Right lobe of liver (tissue), 6 donors: ENCODE results near the gene IGSF22. TPM values are rescaled to one million over a fixed set of nuclear protein-coding genes. Genes with fewer than 3 reads are reported as not detected.

Experiments
- ATAC-seq, 4 donors: fragments of 200-7000 bp; cut with Tn5 transposase; one replicate each; pipeline ENCODE4 v1.9.1; 2020; ENCODE audit warnings: mild to moderate bottlenecking in 4 of 4, moderate library complexity in 4 of 4
- DNase-seq, 3 donors: peaks; one replicate each; pipeline ENCODE4 v3.0.0-alpha.2; 2020
- H3K27ac ChIP-seq, 3 donors: fragments of 200-600 bp; one replicate each; pipeline ENCODE4 v1.8.0; 2022
- H3K27me3 ChIP-seq, 2 donors: fragments of 200-600 bp; one replicate each; pipeline ENCODE4 v1.8.0; 2022
- H3K36me3 ChIP-seq, 4 donors: fragments of 200-600 bp; sonication (generic) in 1 of 4; one replicate each; pipeline versions ENCODE4 v1.5.1 to v1.8.0; 2017 to 2022; ENCODE audit warnings: control low read depth in 1 of 4
- H3K4me1 ChIP-seq, 4 donors: fragments of 200-600 bp; sonication (generic) in 1 of 4; one replicate each; pipeline versions ENCODE4 v1.5.1 to v1.8.0; 2017 to 2022; ENCODE audit warnings: control low read depth in 1 of 4
- H3K4me3 ChIP-seq, 3 donors: fragments of 200-600 bp; one replicate each; pipeline ENCODE4 v1.8.0; 2022
- H3K9me3 ChIP-seq, 4 donors: fragments of 200-600 bp; sonication (generic) in 1 of 4; one replicate each; pipeline versions ENCODE4 v1.5.1 to v1.8.0; 2017 to 2022; ENCODE audit warnings: control low read depth in 1 of 4
- CTCF ChIP-seq, 4 donors: fragments of 200-600 bp in 3 of 4; fragments of 450-650 bp in 1 of 4; IDR thresholded peaks; one replicate each; pipeline versions ENCODE4 v1.5.1 to v1.8.0; 2016 to 2022; ENCODE audit warnings: antibody characterized with exemption in 4 of 4, mild to moderate bottlenecking in 2 of 4
- POLR2A ChIP-seq: fragments of 450-650 bp; IDR thresholded peaks from one replicate; pipeline ENCODE4 v1.6.1; 2017; ENCODE audit warnings: antibody characterized with exemption, mild to moderate bottlenecking
- WGBS: methylation state at CpG from one replicate; pipeline ENCODE4 v1.1.6; 2018; ENCODE audit warnings: low coverage, low lambda C conversion rate; ENCODE audit not compliant: insufficient coverage; ENCODE audit errors: missing lambda C conversion rate; 5-methylcytosine and 5-hydroxymethylcytosine counted together
- intact Hi-C, 2 donors: fragments of 100-400 bp; cut with DNase I; formaldehyde crosslinking; loops; one replicate each; pipeline versions ENCODE4 v1.11.2 to v1.14.1; 2022
- long read RNA-seq: library from polyadenylated mRNA; unstranded; transcript quantifications from one replicate; pipeline ENCODE4 v2.0.0, GENCODE V29; 2019
- total RNA-seq, 6 experiments: library from RNA; depleted of rRNA in 2 of 6; stranded (reverse); fragments of >200 nt in 2 of 6; fragmentation: NEBNext Ultra II Directional in 3 of 6; extraction: Animal tissue kit (Norgen Biotek cat#: 25700) in 3 of 6; gene quantifications; one replicate each; pipeline versions ENCODE4 v1.1.0 to v1.2.4, GENCODE V29; 2016 to 2023
- donor health status: DM: no; HTN: yes; CAD: no.
- donor health status: DM: no; HTN: no; CAD: no.
- donor health status: DM: no; HTN: no; CAD: no.
- donor health status: DM: no; HTN: yes; CAD: no.
- donor health status: DM: no; HTN: yes; CAD: no.

Gene IGSF22
- total RNA-seq, result under 1 TPM in 3 of 6 experiments, not detected in 3; 0.04 to 0.32 (median 0.12) TPM
- long read RNA-seq, result 0 reads

- H3K27ac ChIP-seq, result no peak within 1 kb of the TSS
- no peaks in the 10 kb centered on the region for H3K27me3 ChIP-seq
- no peaks in the 10 kb centered on the region for H3K9me3 ChIP-seq
- TF ChIP-seq POLR2A (no peak), CTCF (IDR thresholded peaks at IDR 0.05) (no peak)
- peaks cover 0 to 8% (median 0%) of the 10 kb centered on the region in 4 donors for H3K4me1 ChIP-seq
- intact Hi-C loops, result no loop called here
- WGBS, result 64% methylated on average over 3 of the region's 7 CpGs
- ATAC-seq (no peak), DNase-seq (no peak)
- H3K4me3 ChIP-seq, result no peak within 1 kb of the TSS
- H3K36me3 ChIP-seq, result no peaks in the 10 kb centered on the region
These were observed at the start of gene IGSF22 for GRCh38 chr11:18726040-18726439. Gene IGSF22, minus strand, starts transcription at chr11:18726188. Its CDS starts 1,952 bp downstream, at chr11:18724236.

- ATAC-seq (no peak), DNase-seq (no peak)
- no peaks in the 10 kb centered on the region for H3K36me3 ChIP-seq
- intact Hi-C loops, result no loop called here
- no peak overlapping the region for H3K4me3 ChIP-seq
- no peak overlapping the region for H3K27ac ChIP-seq
- H3K9me3 ChIP-seq, result no peaks in the 10 kb centered on the region
- H3K27me3 ChIP-seq, result no peaks in the 10 kb centered on the region
- no peak for TF ChIP-seq CTCF (IDR thresholded peaks at IDR 0.05)
- no peak for TF ChIP-seq POLR2A
- 57% methylated on average over 6 of the region's 7 CpGs for WGBS
- no peaks in the 10 kb centered on the region for H3K4me1 ChIP-seq
These were observed 48.8 kb upstream of the IGSF22 start for GRCh38 chr11:18774801-18775200.

- Histone ChIP-seq H3K36me3 (no peaks in the 10 kb centered on the region), H3K27me3 (no peaks in the 10 kb centered on the region), H3K4me1 (no peaks in the 10 kb centered on the region), H3K27ac (no peak overlapping the region), H3K9me3 (no peaks in the 10 kb centered on the region), H3K4me3 (no peak overlapping the region)
- intact Hi-C loops, result no loop called here
- ATAC-seq (no peak), DNase-seq (no peak)
- 55% methylated on average over 3 of the region's 3 CpGs for WGBS
- TF ChIP-seq CTCF (IDR thresholded peaks at IDR 0.05), result no peak
- TF ChIP-seq POLR2A, result no peak
These were observed 47.7 kb upstream of the IGSF22 start for GRCh38 chr11:18773681-18774080.

GRCh38 chr11:18773104-18773503 lies 47.1 kb upstream of the IGSF22 start:
- WGBS, result 83% methylated on average over 2 of the region's 8 CpGs
- Histone ChIP-seq H3K4me3 (no peak overlapping the region), H3K36me3 (no peaks in the 10 kb centered on the region), H3K27me3 (no peaks in the 10 kb centered on the region), H3K27ac (no peak overlapping the region), H3K4me1 (no peaks in the 10 kb centered on the region), H3K9me3 (no peaks in the 10 kb centered on the region)
- TF ChIP-seq CTCF (IDR thresholded peaks at IDR 0.05) (no peak), POLR2A (no peak)
- intact Hi-C loops, result no loop called here
- no peak for ATAC-seq
- no peak for DNase-seq

GRCh38 chr11:18772211-18772610 lies 46.2 kb upstream of the IGSF22 start:
- H3K9me3 ChIP-seq, result no peaks in the 10 kb centered on the region
- DNase-seq (no peak), ATAC-seq (no peak)
- 51% methylated on average over 4 of the region's 5 CpGs for WGBS
- no peaks in the 10 kb centered on the region for H3K36me3 ChIP-seq
- H3K27ac ChIP-seq, result no peak overlapping the region
- no peak for TF ChIP-seq POLR2A
- TF ChIP-seq CTCF (IDR thresholded peaks at IDR 0.05), result no peak
- no peak overlapping the region for H3K4me3 ChIP-seq
- H3K4me1 ChIP-seq, result no peaks in the 10 kb centered on the region
- H3K27me3 ChIP-seq, result no peaks in the 10 kb centered on the region
- intact Hi-C loops, result no loop called here
